ENCODE measurements around the gene ZBTB25. TPM values are rescaled to one million over a fixed set of nuclear protein-coding genes. Genes with fewer than 3 reads are reported as not detected.
A peak's percentile ranks its signal among the peaks of the same experiment; 100 is the strongest.

The ZBTB25 gene
- polyA plus RNA-seq, 1 donor (not counting 4 experiments of a cell fraction or from before 2014, with no cell fraction given) = 6.8 TPM

DNA sequence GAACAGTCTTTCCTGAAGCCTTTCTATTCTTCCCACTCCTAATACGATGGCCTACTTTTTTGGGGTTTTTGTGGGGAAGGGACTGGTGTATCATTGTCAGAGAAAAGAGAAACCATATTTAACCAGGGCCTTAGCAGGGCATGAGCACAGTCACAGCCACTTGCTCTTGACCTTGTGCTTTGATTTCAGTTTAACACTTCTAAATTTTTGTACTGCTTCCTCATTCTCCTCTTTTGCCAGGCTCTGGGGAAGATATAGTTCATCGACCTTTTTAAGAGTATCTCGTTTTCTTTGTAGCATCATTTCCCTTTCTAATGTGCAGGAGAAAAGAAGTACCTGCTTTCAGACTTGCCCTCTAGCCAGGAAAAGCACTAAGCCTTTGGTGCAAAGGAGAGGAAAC lies 3.1 kb upstream of the ZBTB25 start:
- H3K4me3 ChIP-seq (ENCODE audit: control insufficient read depth in 2 of 3, extremely low read depth in 1 of 3, insufficient read depth in 2 of 3, low read depth in 1 of 3, low read length in 3 of 3) = peak overlapping the region; percentile 66 to 88 (median 66)
- H2AFZ ChIP-seq (ENCODE audit: control insufficient read depth, low read length) = no peak overlapping the region
- dilution Hi-C loops (cut with MboI; ENCODE audit: extremely low pct_ligation_motif_present, low sequenced_read_pairs) = no loop called here
- H3K36me3 ChIP-seq (ENCODE audit: control insufficient read depth in 2 of 2, extremely low read depth in 1 of 2, insufficient read depth in 2 of 2, low read length in 2 of 2) = peaks cover 0 to 4% of the 10 kb centered on the region in 2 experiments
- H3K9ac ChIP-seq (ENCODE audit: control insufficient read depth, extremely low read depth, insufficient read depth, low read length) = peak overlapping the region; percentile 62
- H3K9me1 ChIP-seq (ENCODE audit: control insufficient read depth, extremely low read depth, insufficient read depth, low read length) = peaks cover 3% of the 10 kb centered on the region
- H3K27me3 ChIP-seq (ENCODE audit: control insufficient read depth, extremely low read depth, insufficient read depth, low read length) = no peaks in the 10 kb centered on the region
- H3K79me2 ChIP-seq (ENCODE audit: control insufficient read depth, insufficient read depth, low read length) = peaks cover 71% of the 10 kb centered on the region
- DNase-seq (ENCODE audit: low read depth, low spot score) (no peak), FAIRE-seq (no peak)
- H3K9me3 ChIP-seq (ENCODE audit: control insufficient read depth, low read depth, low read length) = no peaks in the 10 kb centered on the region
- no peak for TF ChIP-seq EZH2 (IDR thresholded peaks at IDR 0.05; ENCODE audit: low read length)
- TF ChIP-seq, protein P1, sequence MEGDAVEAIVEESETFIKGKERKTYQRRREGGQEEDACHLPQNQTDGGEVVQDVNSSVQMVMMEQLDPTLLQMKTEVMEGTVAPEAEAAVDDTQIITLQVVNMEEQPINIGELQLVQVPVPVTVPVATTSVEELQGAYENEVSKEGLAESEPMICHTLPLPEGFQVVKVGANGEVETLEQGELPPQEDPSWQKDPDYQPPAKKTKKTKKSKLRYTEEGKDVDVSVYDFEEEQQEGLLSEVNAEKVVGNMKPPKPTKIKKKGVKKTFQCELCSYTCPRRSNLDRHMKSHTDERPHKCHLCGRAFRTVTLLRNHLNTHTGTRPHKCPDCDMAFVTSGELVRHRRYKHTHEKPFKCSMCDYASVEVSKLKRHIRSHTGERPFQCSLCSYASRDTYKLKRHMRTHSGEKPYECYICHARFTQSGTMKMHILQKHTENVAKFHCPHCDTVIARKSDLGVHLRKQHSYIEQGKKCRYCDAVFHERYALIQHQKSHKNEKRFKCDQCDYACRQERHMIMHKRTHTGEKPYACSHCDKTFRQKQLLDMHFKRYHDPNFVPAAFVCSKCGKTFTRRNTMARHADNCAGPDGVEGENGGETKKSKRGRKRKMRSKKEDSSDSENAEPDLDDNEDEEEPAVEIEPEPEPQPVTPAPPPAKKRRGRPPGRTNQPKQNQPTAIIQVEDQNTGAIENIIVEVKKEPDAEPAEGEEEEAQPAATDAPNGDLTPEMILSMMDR (optimal IDR thresholded peaks at IDR 0.05 in 1 of 3, IDR thresholded peaks at IDR 0.05 in 1 of 3, conservative IDR thresholded peaks at IDR 0.05 in 1 of 3; ENCODE audit: extremely low read depth in 1 of 3, insufficient read depth in 2 of 3, low read length in 3 of 3) = no peak
- H3K4me2 ChIP-seq (ENCODE audit: control insufficient read depth, extremely low read depth, insufficient read depth, low read depth, low read length) = peak overlapping the region; percentile 83
- peaks cover 59% of the 10 kb centered on the region for H3K4me1 ChIP-seq (ENCODE audit: control insufficient read depth, extremely low read depth, insufficient read depth, low read length)
- H3K27ac ChIP-seq (ENCODE audit: control insufficient read depth, insufficient read depth, low read length) = peak overlapping the region; percentile 85
- H4K20me1 ChIP-seq (ENCODE audit: control insufficient read depth, extremely low read depth, insufficient read depth, low read length) = peaks cover 14% of the 10 kb centered on the region

DNA sequence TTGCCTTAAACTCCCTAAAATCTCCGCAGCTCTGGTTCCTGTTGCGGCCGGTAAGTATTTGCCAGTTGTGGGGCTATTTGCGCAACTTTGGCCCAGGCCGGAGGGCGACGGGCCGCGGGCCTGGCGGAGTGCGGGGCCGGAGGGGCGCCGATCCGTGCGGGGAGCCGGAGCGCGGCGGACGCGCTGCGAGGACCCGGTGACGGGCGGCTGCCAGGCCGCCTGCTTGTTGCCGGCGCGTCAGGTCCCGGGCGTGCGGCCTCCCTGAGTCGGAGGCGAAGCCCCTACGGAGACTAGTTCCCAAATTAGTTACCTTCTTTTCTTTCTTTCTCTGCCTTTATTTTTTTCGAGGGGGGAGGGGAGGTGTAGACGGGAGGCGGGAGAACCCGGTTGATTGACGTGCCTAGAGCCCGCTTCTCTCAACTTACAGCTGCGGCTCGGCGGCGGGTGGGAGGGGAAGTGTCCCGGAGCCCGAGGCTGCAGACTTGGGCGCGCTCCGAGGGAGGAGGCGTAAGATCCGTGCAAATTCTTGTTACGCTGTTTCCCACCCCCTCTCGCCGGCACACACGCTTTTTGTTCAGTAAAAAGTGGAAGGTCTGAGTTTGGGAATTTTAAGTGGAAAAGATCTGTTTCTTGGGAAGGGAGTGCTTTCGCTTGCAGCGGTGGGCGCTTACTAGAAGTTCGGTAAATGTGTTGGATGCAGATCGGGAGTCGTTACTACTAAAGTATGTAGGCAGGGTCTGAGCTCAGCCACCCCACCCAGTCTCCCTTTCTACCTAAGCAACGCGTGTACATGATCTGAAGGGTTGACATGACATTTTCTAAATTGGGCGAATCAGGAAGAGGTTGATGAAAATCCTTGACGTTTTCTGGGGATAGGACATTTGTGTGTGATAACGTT lies 1.5 kb upstream of the ZBTB25 start:
- Histone ChIP-seq H3K4me1 (ENCODE audit: control insufficient read depth, extremely low read depth, insufficient read depth, low read length) (peaks cover 54% of the 10 kb centered on the region), H3K4me2 (ENCODE audit: control insufficient read depth, extremely low read depth, insufficient read depth, low read depth, low read length) (peak overlapping the region; percentile 83), H3K9me1 (ENCODE audit: control insufficient read depth, extremely low read depth, insufficient read depth, low read length) (peaks cover 3% of the 10 kb centered on the region), H3K27me3 (ENCODE audit: control insufficient read depth, extremely low read depth, insufficient read depth, low read length) (no peaks in the 10 kb centered on the region), H3K36me3 (ENCODE audit: control insufficient read depth in 2 of 2, extremely low read depth in 1 of 2, insufficient read depth in 2 of 2, low read length in 2 of 2) (peaks cover 0 to 4% of the 10 kb centered on the region in 2 experiments), H4K20me1 (ENCODE audit: control insufficient read depth, extremely low read depth, insufficient read depth, low read length) (peaks cover 5% of the 10 kb centered on the region), H3K27ac (ENCODE audit: control insufficient read depth, insufficient read depth, low read length) (peak overlapping the region; percentile 97), H3K9ac (ENCODE audit: control insufficient read depth, extremely low read depth, insufficient read depth, low read length) (peak overlapping the region; percentile 97), H3K9me3 (ENCODE audit: control insufficient read depth, low read depth, low read length) (no peaks in the 10 kb centered on the region), H2AFZ (ENCODE audit: control insufficient read depth, low read length) (no peak overlapping the region), H3K4me3 (ENCODE audit: control insufficient read depth in 2 of 3, extremely low read depth in 1 of 3, insufficient read depth in 2 of 3, low read depth in 1 of 3, low read length in 3 of 3) (peak overlapping the region; percentile 66 to 88 (median 88)), H3K79me2 (ENCODE audit: control insufficient read depth, insufficient read depth, low read length) (peaks cover 58% of the 10 kb centered on the region)
- DNase-seq (ENCODE audit: low read depth, low spot score) (no peak), FAIRE-seq (no peak)
- dilution Hi-C loops (cut with MboI; ENCODE audit: extremely low pct_ligation_motif_present, low sequenced_read_pairs) = no loop called here
- TF ChIP-seq, protein P1 (optimal IDR thresholded peaks at IDR 0.05 in 1 of 3, IDR thresholded peaks at IDR 0.05 in 1 of 3, conservative IDR thresholded peaks at IDR 0.05 in 1 of 3; ENCODE audit: extremely low read depth in 1 of 3, insufficient read depth in 2 of 3, low read length in 3 of 3) = no peak
- TF ChIP-seq EZH2 (IDR thresholded peaks at IDR 0.05; ENCODE audit: low read length) = no peak
